GM18870 (cell line): Measurements from ENCODE around the gene SLC25A12.

Experiments used
- ATAC-seq: cut with Tn5 transposase; IDR thresholded peaks from one replicate; pipeline ENCODE4 v1.9.1; 2021; ENCODE audit warnings: moderate library complexity; ENCODE audit not compliant: unreplicated experiment

SLC25A12 gene

DNA sequence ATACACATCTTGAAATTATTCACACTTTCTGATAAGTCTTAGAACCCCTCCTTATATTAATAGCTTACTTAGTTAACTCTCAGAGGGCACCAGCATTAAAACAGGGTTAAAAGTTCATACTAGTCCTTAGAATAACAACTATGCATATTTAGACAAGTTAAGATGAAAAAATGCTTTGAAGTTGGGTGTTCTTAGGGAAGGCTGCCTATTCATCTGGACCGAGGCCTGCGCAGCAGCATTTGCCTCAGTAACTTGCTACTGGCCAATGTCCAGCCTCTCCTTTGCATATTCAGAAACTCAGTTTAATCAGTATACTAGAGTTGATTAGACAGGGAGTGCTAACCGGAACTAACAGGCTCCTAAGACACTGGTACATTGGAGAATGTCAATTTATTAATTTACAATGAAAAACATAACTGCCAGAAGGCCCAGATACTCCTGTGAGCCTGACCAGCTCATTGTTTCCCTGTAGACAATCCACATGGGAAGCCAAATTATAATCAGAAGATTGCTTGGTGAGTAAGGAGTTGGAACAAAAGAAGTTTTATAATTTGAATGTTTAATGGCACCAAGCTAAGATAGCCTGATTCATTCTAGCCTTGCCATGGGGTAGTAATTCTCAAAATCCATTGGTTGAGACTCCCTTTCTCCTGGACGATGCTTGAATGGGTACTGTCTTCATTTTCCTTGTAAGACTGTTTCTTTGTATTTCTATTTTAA, 157.9 kb downstream of the SLC25A12 start:
- no peak for ATAC-seq
